Esophagus muscularis mucosa (tissue), 4 donors: ENCODE data around the gene PTH. TPM values are rescaled to one million over a fixed set of nuclear protein-coding genes. Genes with fewer than 3 reads are reported as not detected.

ENCODE experiments used
- DNase-seq: peaks from one replicate; pipeline ENCODE4 v3.0.0-alpha.2; 2017; ENCODE audit errors: extremely low spot score
- H3K27ac ChIP-seq, 4 donors: fragments of 200-600 bp; sonication (generic); replicated peaks in 1 of 4; 1 replicate in 3 of 4; 2 replicates in 1 of 4; pipeline ENCODE4 v1.5.1; 2016 to 2019; ENCODE audit warnings: mild to moderate bottlenecking in 1 of 4
- H3K27me3 ChIP-seq, 4 donors: fragments of 200-600 bp; sonication (generic); one replicate each; pipeline versions ENCODE4 v1.5.1 to v1.6.0; 2016 to 2019
- H3K36me3 ChIP-seq, 4 donors: fragments of 200-600 bp; sonication (generic); one replicate each; pipeline ENCODE4 v1.5.1; 2016 to 2019
- H3K4me1 ChIP-seq, 4 donors: fragments of 200-600 bp; sonication (generic); one replicate each; pipeline ENCODE4 v1.5.1; 2016 to 2019
- H3K4me3 ChIP-seq, 4 donors: fragments of 200-600 bp; sonication (generic); 1 replicate in 2 of 4; 2 replicates in 2 of 4; pipeline ENCODE4 v1.5.1; 2016 to 2019; ENCODE audit warnings: mild to moderate bottlenecking in 4 of 4, moderate library complexity in 1 of 4
- H3K9me3 ChIP-seq, 4 donors: fragments of 200-600 bp; sonication (generic); 1 replicate in 3 of 4; 2 replicates in 1 of 4; pipeline ENCODE4 v1.5.1; 2016 to 2019
- EP300 ChIP-seq: sonication (generic); formaldehyde crosslinking; IDR thresholded peaks from one replicate; pipeline ENCODE4 v1.6.1; 2017; ENCODE audit warnings: antibody characterized with exemption
- POLR2A ChIP-seq: fragments of 450-650 bp; IDR thresholded peaks from one replicate; pipeline ENCODE4 v1.6.1; 2017; ENCODE audit warnings: antibody characterized with exemption, moderate library complexity, mild to moderate bottlenecking, low read depth
- POLR2AphosphoS5 ChIP-seq, 2 donors: sonication (generic); formaldehyde crosslinking; IDR thresholded peaks; one replicate each; pipeline ENCODE4 v1.6.1; 2017; ENCODE audit warnings: antibody characterized with exemption in 2 of 2
- WGBS: methylation state at CpG from one replicate; pipeline ENCODE4 v1.1.5; 2018; 5-methylcytosine and 5-hydroxymethylcytosine counted together
- intact Hi-C: fragments of 100-400 bp; cut with DNase I; formaldehyde crosslinking; loops from one replicate; pipeline ENCODE4 v1.15.1; 2023
- total RNA-seq, 4 donors: library from RNA; depleted of rRNA; stranded (reverse); fragments of >200 nt; gene quantifications; one replicate each; pipeline versions ENCODE4 v1.1.0 to v1.2.1, GENCODE V29; 2016

The PTH gene
- total RNA-seq, 4 donors from 2014 or later, result not detected

GRCh38 chr11:13445588-13445987, 50.2 kb downstream of the PTH start:
- no peaks in the 10 kb centered on the region for H3K36me3 ChIP-seq
- peaks cover 21 to 38% (median 31%) of the 10 kb centered on the region in 4 donors for H3K4me1 ChIP-seq
- H3K9me3 ChIP-seq, result no peaks in the 10 kb centered on the region
- H3K27ac ChIP-seq, result no peak overlapping the region
- DNase-seq, result no peak
- no peaks in the 10 kb centered on the region for H3K27me3 ChIP-seq
- intact Hi-C loops, result no loop called here
- TF ChIP-seq POLR2AphosphoS5 (IDR thresholded peaks at IDR 0.05), result no peak
- TF ChIP-seq EP300, result no peak
- TF ChIP-seq POLR2A, result no peak
- H3K4me3 ChIP-seq, result no peak overlapping the region
- WGBS, result 97% methylated on average over 2 of the region's 2 CpGs

Other genes starting within 250 kb of the PTH start
- gene BMAL1, start 218.2 kb downstream of the PTH start, total RNA-seq, result 10 to 100 TPM; 31.1 to 36.4 (median 33.9) TPM
- gene BTBD10, start 32.8 kb downstream of the PTH start, total RNA-seq, result 10 to 100 TPM; 33.4 to 59.8 (median 48.7) TPM
- 10 to 100 TPM; 29.3 to 50.3 (median 35.0) TPM for gene FAR1, start 172.7 kb upstream of the PTH start, total RNA-seq